Type B pancreatic cell (in vitro differentiated cells): ENCODE measurements around the gene HELZ. TPM values are rescaled to one million over a fixed set of nuclear protein-coding genes. Genes with fewer than 3 reads are reported as not detected.

Source experiments
- DNase-seq: peaks from one replicate; pipeline ENCODE4 v3.0.0; 2021; ENCODE audit warnings: mixed read lengths; ENCODE audit not compliant: unreplicated experiment; ENCODE audit errors: extremely low spot score
- H3K27ac Mint-ChIP-seq: 2 replicates; pipeline ENCODE4 v1.8.0; 2021; ENCODE audit warnings: mild to moderate bottlenecking, mixed read lengths
- H3K27me3 Mint-ChIP-seq: 2 replicates; pipeline ENCODE4 v1.8.0; 2021; ENCODE audit warnings: mixed read lengths
- H3K36me3 Mint-ChIP-seq: 2 replicates; pipeline ENCODE4 v1.8.0; 2021; ENCODE audit warnings: mixed read lengths
- H3K4me1 Mint-ChIP-seq: one replicate; pipeline ENCODE4 v1.8.0; 2021; ENCODE audit warnings: mixed read lengths; ENCODE audit not compliant: unreplicated experiment
- H3K4me3 Mint-ChIP-seq: 2 replicates; pipeline ENCODE4 v1.8.0; 2021; ENCODE audit warnings: mild to moderate bottlenecking, mixed read lengths
- H3K9me3 Mint-ChIP-seq: 2 replicates; pipeline ENCODE4 v1.8.0; 2021; ENCODE audit warnings: mixed read lengths
- total RNA-seq: library from RNA; stranded (reverse); gene quantifications from 2 replicates; pipeline ENCODE4 v1.2.1, GENCODE V29; 2021; ENCODE audit warnings: low replicate concordance
- TF ChIP-seq, protein P1 (sequence below): fragments of 200-600 bp; sonication (generic); conservative IDR thresholded peaks from 2 replicates; pipeline ENCODE4 v1.5.0; 2021; ENCODE audit warnings: antibody characterized with exemption, mild to moderate bottlenecking

HELZ gene
- total RNA-seq, 1 donor from 2014 or later, result 55.1 TPM

- Mint-ChIP-seq H3K27me3 (no peaks in the 10 kb centered on the region), H3K4me3 (no peak overlapping the region), H3K36me3 (no peaks in the 10 kb centered on the region), H3K9me3 (no peaks in the 10 kb centered on the region), H3K4me1 (peaks cover 13% of the 10 kb centered on the region), H3K27ac (no peak overlapping the region)
- TF ChIP-seq, protein P1, sequence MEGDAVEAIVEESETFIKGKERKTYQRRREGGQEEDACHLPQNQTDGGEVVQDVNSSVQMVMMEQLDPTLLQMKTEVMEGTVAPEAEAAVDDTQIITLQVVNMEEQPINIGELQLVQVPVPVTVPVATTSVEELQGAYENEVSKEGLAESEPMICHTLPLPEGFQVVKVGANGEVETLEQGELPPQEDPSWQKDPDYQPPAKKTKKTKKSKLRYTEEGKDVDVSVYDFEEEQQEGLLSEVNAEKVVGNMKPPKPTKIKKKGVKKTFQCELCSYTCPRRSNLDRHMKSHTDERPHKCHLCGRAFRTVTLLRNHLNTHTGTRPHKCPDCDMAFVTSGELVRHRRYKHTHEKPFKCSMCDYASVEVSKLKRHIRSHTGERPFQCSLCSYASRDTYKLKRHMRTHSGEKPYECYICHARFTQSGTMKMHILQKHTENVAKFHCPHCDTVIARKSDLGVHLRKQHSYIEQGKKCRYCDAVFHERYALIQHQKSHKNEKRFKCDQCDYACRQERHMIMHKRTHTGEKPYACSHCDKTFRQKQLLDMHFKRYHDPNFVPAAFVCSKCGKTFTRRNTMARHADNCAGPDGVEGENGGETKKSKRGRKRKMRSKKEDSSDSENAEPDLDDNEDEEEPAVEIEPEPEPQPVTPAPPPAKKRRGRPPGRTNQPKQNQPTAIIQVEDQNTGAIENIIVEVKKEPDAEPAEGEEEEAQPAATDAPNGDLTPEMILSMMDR, result no peak
- DNase-seq, result no peak
These were observed 40.4 kb upstream of the HELZ start for GRCh38 chr17:67285360-67285759.

GRCh38 chr17:67283731-67284516 is 38.9 kb upstream of the HELZ start:
- TF ChIP-seq, protein P1, result no peak
- Mint-ChIP-seq H3K4me1 (peaks cover 6% of the 10 kb centered on the region), H3K36me3 (no peaks in the 10 kb centered on the region), H3K27ac (no peak overlapping the region), H3K27me3 (no peaks in the 10 kb centered on the region), H3K4me3 (no peak overlapping the region), H3K9me3 (no peaks in the 10 kb centered on the region)
- no peak for DNase-seq

DNA sequence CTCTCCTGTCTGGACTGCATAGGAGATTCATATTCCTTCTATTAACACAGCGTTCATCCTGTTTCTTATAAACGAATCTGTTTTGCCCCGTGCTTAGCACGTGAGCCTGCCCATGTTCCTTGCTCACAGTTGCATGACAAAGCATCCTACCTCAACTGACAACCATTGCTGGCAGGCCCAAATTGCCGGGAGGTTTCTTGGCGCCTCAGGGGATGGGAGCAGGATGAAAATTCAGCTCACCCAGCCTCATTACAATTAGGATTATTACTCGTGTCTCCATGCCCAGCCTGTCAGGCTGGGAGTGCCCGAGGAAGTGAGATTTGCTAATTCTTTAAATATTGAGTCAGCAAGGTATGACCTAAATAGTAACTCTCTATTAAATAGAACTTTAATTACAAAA is 36.7 kb upstream of the HELZ start:
- no peak for DNase-seq
- no peak overlapping the region for H3K4me3 Mint-ChIP-seq
- no peaks in the 10 kb centered on the region for H3K27me3 Mint-ChIP-seq
- TF ChIP-seq, protein P1, result no peak
- no peaks in the 10 kb centered on the region for H3K36me3 Mint-ChIP-seq
- no peaks in the 10 kb centered on the region for H3K9me3 Mint-ChIP-seq
- H3K4me1 Mint-ChIP-seq, result peaks cover 6% of the 10 kb centered on the region
- H3K27ac Mint-ChIP-seq, result peak overlapping the region; percentile 38

GRCh38 chr17:67281053-67281452 is 36.1 kb upstream of the HELZ start:
- no peak for DNase-seq
- Mint-ChIP-seq H3K27me3 (peaks cover under 1% of the 10 kb centered on the region), H3K27ac (no peak overlapping the region), H3K4me3 (no peak overlapping the region), H3K4me1 (peaks cover 6% of the 10 kb centered on the region), H3K36me3 (no peaks in the 10 kb centered on the region), H3K9me3 (no peaks in the 10 kb centered on the region)
- TF ChIP-seq, protein P1, result no peak

DNA sequence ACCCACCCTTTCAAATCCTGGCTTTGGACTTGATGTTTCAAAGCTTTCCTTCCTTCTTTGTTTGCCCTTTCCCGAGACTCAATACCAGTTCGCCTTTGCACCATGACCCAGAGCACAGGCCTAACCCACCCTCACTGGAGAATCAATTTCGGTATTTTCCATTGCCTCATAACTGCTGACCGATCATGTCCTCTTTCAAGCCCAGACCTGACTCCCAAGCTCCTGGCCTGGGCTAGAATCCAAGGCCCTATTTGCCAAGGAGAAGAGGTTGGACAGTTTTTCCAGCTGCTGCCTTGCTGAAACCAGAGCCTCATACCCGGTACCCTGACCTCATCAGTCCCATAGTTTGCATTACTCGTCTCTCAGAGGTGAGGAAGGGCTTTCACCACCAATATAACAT is 35.3 kb upstream of the HELZ start:
- no peak overlapping the region for H3K4me3 Mint-ChIP-seq
- H3K4me1 Mint-ChIP-seq, result peaks cover 6% of the 10 kb centered on the region
- no peak overlapping the region for H3K27ac Mint-ChIP-seq
- TF ChIP-seq, protein P1, result no peak
- no peaks in the 10 kb centered on the region for H3K36me3 Mint-ChIP-seq
- peaks cover 3% of the 10 kb centered on the region for H3K27me3 Mint-ChIP-seq
- no peak for DNase-seq
- no peaks in the 10 kb centered on the region for H3K9me3 Mint-ChIP-seq
